Ascending aorta (tissue), 2 donors: ENCODE measurements around the gene CASP1. TPM values are rescaled to one million over a fixed set of nuclear protein-coding genes. Genes with fewer than 3 reads are reported as not detected.

ENCODE experiments used
- DNase-seq, 2 donors: peaks; one replicate each; pipeline ENCODE4 v3.0.0-alpha.2; 2019; ENCODE audit warnings: low spot score in 2 of 2
- H3K27ac ChIP-seq, 2 donors: fragments of 200-600 bp; sonication (generic); one replicate each; pipeline ENCODE4 v1.5.1; 2016 to 2017; ENCODE audit warnings: mild to moderate bottlenecking in 1 of 2
- H3K27me3 ChIP-seq: fragments of 200-600 bp; sonication (generic); one replicate; pipeline ENCODE4 v1.5.1; 2017
- H3K36me3 ChIP-seq, 2 donors: fragments of 200-600 bp; sonication (generic); one replicate each; pipeline ENCODE4 v1.5.1; 2016
- H3K4me1 ChIP-seq, 2 donors: fragments of 200-600 bp; sonication (generic); one replicate each; pipeline ENCODE4 v1.5.1; 2016 to 2017; ENCODE audit warnings: mild to moderate bottlenecking in 1 of 2
- H3K4me3 ChIP-seq, 2 donors: fragments of 200-600 bp; sonication (generic); one replicate each; pipeline ENCODE4 v1.5.1; 2016 to 2017; ENCODE audit warnings: mild to moderate bottlenecking in 1 of 2
- H3K9me3 ChIP-seq, 2 donors: fragments of 200-600 bp; sonication (generic); one replicate each; pipeline ENCODE4 v1.5.1; 2016
- CTCF ChIP-seq, 3 experiments: fragments of 200-600 bp in 2 of 3; fragments of 450-650 bp in 1 of 3; sonication (generic) in 2 of 3; IDR thresholded peaks; one replicate each; pipeline ENCODE4 v1.5.1; 2016 to 2019; ENCODE audit warnings: antibody characterized with exemption in 3 of 3, mild to moderate bottlenecking in 1 of 3, moderate library complexity in 1 of 3
- intact Hi-C: fragments of 100-400 bp; cut with DNase I; formaldehyde crosslinking; loops from one replicate; pipeline ENCODE4 v1.15.1; 2023
- total RNA-seq: library from RNA; depleted of rRNA; stranded (reverse); fragments of >200 nt; gene quantifications from one replicate; pipeline ENCODE4 v1.1.0, GENCODE V29; 2016

CASP1 gene
- total RNA-seq, 1 donor from 2014 or later = not detected

- H3K9me3 ChIP-seq = no peaks in the 10 kb centered on the region
- peaks cover 0 to 3% of the 10 kb centered on the region in 2 donors for H3K36me3 ChIP-seq
- H3K4me3 ChIP-seq = peak overlapping the region; percentile 46 to 53
- DNase-seq = no peak
- no peak for TF ChIP-seq CTCF (IDR thresholded peaks at IDR 0.05)
- intact Hi-C loops = no loop called here
- no peak overlapping the region for H3K27ac ChIP-seq
- no peaks in the 10 kb centered on the region for H3K4me1 ChIP-seq
- no peaks in the 10 kb centered on the region for H3K27me3 ChIP-seq
Measured at GRCh38 chr11:105033781-105034180, 1.2 kb downstream of the CASP1 start.

GRCh38 chr11:105033343-105033742 lies 1.6 kb downstream of the CASP1 start:
- Histone ChIP-seq H3K27me3 (no peaks in the 10 kb centered on the region), H3K4me1 (no peaks in the 10 kb centered on the region), H3K9me3 (no peaks in the 10 kb centered on the region), H3K36me3 (peaks cover 0 to 5% of the 10 kb centered on the region in 2 donors), H3K27ac (no peak overlapping the region), H3K4me3 (no peak overlapping the region)
- intact Hi-C loops = no loop called here
- DNase-seq = no peak
- TF ChIP-seq CTCF (IDR thresholded peaks at IDR 0.05) = no peak

GRCh38 chr11:105032495-105032894 lies 2.4 kb downstream of the CASP1 start:
- TF ChIP-seq CTCF (IDR thresholded peaks at IDR 0.05) = no peak
- intact Hi-C loops = no loop called here
- Histone ChIP-seq H3K9me3 (no peaks in the 10 kb centered on the region), H3K36me3 (peaks cover 0 to 5% of the 10 kb centered on the region in 2 donors), H3K4me3 (no peak overlapping the region), H3K27me3 (no peaks in the 10 kb centered on the region), H3K4me1 (no peaks in the 10 kb centered on the region), H3K27ac (no peak overlapping the region)
- no peak for DNase-seq

- peaks cover 0 to 5% of the 10 kb centered on the region in 2 donors for H3K36me3 ChIP-seq
- no peak overlapping the region for H3K4me3 ChIP-seq
- intact Hi-C loops = no loop called here
- H3K4me1 ChIP-seq = no peaks in the 10 kb centered on the region
- no peaks in the 10 kb centered on the region for H3K27me3 ChIP-seq
- DNase-seq = no peak
- H3K9me3 ChIP-seq = no peaks in the 10 kb centered on the region
- no peak for TF ChIP-seq CTCF (IDR thresholded peaks at IDR 0.05)
- H3K27ac ChIP-seq = no peak overlapping the region
Measured at GRCh38 chr11:105027678-105028077, 7.3 kb downstream of the CASP1 start.

DNA sequence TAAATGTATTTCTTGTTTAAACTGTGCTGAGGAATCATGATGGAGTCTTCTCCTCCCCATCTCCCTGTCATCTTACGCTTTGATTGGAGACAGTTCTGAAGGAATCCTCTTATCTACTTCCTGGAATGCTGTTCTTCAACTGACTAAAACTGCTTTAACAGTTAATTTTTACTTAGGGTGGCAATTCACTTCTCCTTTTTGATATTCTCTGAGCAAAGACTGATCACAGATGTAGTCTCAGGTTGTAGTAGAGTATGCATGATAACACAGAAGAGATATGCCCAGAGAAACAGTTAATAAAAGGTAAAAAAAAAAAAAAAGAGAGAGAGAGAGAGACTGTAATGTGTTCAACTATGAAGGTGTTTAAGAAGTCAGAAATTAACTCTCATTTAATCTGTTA lies 10.6 kb downstream of the CASP1 start:
- no peak for DNase-seq
- no peaks in the 10 kb centered on the region for H3K4me1 ChIP-seq
- H3K4me3 ChIP-seq = no peak overlapping the region
- TF ChIP-seq CTCF (IDR thresholded peaks at IDR 0.05) = no peak
- H3K27me3 ChIP-seq = no peaks in the 10 kb centered on the region
- intact Hi-C loops = no loop called here
- no peak overlapping the region for H3K27ac ChIP-seq
- H3K36me3 ChIP-seq = peaks cover 0 to 5% of the 10 kb centered on the region in 2 donors
- no peaks in the 10 kb centered on the region for H3K9me3 ChIP-seq

- intact Hi-C loops = no loop called here
- H3K4me3 ChIP-seq = no peak within 1 kb of the TSS
- no peaks in the 10 kb centered on the region for H3K36me3 ChIP-seq
- DNase-seq = no peak
- H3K9me3 ChIP-seq = no peaks in the 10 kb centered on the region
- no peak within 1 kb of the TSS for H3K27ac ChIP-seq
- TF ChIP-seq CTCF (IDR thresholded peaks at IDR 0.05) = no peak
- no peaks in the 10 kb centered on the region for H3K4me1 ChIP-seq
- H3K27me3 ChIP-seq = no peaks in the 10 kb centered on the region
Measured at GRCh38 chr11:105023003-105023402, 11.9 kb downstream of the CASP1 start, which contains the start of gene CASP5. CASP5 (minus strand) TSS chr11:105023168; CDS start chr11:105023136, 32 bp downstream.
